Activated CD4-positive, CD25-positive, alpha-beta regulatory T cell treated with anti-CD3 and anti-CD28 coated beads, Interleukin-2, amount 50 U/mL, for 72 hours (primary cell): ENCODE results near the gene ALDH1B1.
"Not testable (repeated sequence)": the region's sequence is repeated elsewhere in the genome, so short reads cannot be mapped to it uniquely, and the experiment has no call there.

Source experiments
- DNase-seq: peaks from one replicate; pipeline ENCODE4 v3.0.0; 2021

The ALDH1B1 gene

GRCh38 chr9:38388283-38389223 is 3.9 kb upstream of the ALDH1B1 start:
- no peak for DNase-seq

- no peak for DNase-seq
These were observed 3.2 kb upstream of the ALDH1B1 start for GRCh38 chr9:38389313-38389712.

- no peak for DNase-seq
These were observed 2.1 kb upstream of the ALDH1B1 start for GRCh38 chr9:38390442-38390841.

GRCh38 chr9:38390851-38391250 is 1.7 kb upstream of the ALDH1B1 start:
- DNase-seq, result no peak

GRCh38 chr9:38391278-38392118 is 1.0 kb upstream of the ALDH1B1 start:
- DNase-seq, result no peak

- DNase-seq, result no peak
These were observed 760 bp downstream of the ALDH1B1 start for GRCh38 chr9:38393128-38393796.

GRCh38 chr9:38394416-38394815 is 1.9 kb downstream of the ALDH1B1 start:
- DNase-seq, result no peak

GRCh38 chr9:38395653-38396370 is 3.3 kb downstream of the ALDH1B1 start:
- DNase-seq, result no peak

GRCh38 chr9:38396371-38396671 is 3.8 kb downstream of the ALDH1B1 start:
- DNase-seq, result no peak

GRCh38 chr9:38399191-38399590 is 6.7 kb downstream of the ALDH1B1 start:
- not testable (repeated sequence) for DNase-seq

GRCh38 chr9:38401994-38402393 is 9.5 kb downstream of the ALDH1B1 start:
- DNase-seq, result no peak

GRCh38 chr9:38404314-38404713 is 11.8 kb downstream of the ALDH1B1 start:
- no peak for DNase-seq

GRCh38 chr9:38405785-38406184 is 13.3 kb downstream of the ALDH1B1 start:
- DNase-seq, result no peak

GRCh38 chr9:38406476-38407186 is 14.1 kb downstream of the ALDH1B1 start:
- DNase-seq, result no peak

- DNase-seq, result no peak
These were observed 16.2 kb downstream of the ALDH1B1 start for GRCh38 chr9:38408719-38409118.

GRCh38 chr9:38412751-38413150 is 20.2 kb downstream of the ALDH1B1 start:
- no peak for DNase-seq

GRCh38 chr9:38413283-38413682 is 20.8 kb downstream of the ALDH1B1 start:
- DNase-seq, result no peak

GRCh38 chr9:38414040-38414723 is 21.7 kb downstream of the ALDH1B1 start:
- no peak for DNase-seq

- DNase-seq, result no peak
These were observed 23.4 kb downstream of the ALDH1B1 start for GRCh38 chr9:38415856-38416255.

- no peak for DNase-seq
These were observed 24.0 kb downstream of the ALDH1B1 start for GRCh38 chr9:38416461-38416860.
